ENCODE measurements around the gene KLHDC8B.

KLHDC8B gene

DNA sequence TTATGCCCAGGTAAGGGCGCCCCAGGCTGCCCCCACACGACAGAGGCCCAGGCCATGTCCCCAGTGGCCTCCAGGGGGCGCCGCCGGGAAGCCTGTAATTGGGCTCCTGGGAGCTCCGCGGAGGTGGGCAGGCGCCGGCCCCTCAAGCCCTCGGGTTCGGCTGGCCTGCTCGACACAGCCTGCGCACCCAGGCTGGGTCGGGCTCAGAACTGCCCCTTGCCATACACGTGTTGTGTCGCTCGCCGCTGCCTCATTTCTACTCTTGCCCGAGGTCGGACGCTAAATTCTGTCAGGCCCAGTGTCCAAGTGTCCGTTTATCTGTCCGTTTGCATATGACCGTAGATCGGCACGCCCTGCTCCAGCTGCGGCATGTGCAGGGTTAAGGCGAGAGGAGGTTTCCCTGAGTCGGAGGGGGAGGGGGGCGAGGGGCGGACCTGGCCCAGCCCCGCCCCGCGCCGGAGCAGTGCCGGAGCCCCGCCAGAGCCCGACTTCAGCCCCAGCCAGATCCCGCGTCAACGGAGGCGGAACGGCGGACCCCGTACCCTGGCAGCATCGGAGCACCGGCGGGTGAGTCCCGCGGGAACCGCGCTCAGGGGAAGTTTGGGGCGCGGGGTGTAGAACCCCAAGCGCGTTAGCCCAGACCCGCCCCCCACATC lies at the start of gene KLHDC8B:
Gene KLHDC8B, plus strand, starts transcription at position 480 of the 656 bp plus-strand sequence. CDS start 1,172 bp downstream, outside the sequence.
- DNase-seq (ENCODE audit: low read depth): peak; percentile 48
- TF ChIP-seq, protein P1, sequence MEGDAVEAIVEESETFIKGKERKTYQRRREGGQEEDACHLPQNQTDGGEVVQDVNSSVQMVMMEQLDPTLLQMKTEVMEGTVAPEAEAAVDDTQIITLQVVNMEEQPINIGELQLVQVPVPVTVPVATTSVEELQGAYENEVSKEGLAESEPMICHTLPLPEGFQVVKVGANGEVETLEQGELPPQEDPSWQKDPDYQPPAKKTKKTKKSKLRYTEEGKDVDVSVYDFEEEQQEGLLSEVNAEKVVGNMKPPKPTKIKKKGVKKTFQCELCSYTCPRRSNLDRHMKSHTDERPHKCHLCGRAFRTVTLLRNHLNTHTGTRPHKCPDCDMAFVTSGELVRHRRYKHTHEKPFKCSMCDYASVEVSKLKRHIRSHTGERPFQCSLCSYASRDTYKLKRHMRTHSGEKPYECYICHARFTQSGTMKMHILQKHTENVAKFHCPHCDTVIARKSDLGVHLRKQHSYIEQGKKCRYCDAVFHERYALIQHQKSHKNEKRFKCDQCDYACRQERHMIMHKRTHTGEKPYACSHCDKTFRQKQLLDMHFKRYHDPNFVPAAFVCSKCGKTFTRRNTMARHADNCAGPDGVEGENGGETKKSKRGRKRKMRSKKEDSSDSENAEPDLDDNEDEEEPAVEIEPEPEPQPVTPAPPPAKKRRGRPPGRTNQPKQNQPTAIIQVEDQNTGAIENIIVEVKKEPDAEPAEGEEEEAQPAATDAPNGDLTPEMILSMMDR (IDR thresholded peaks at IDR 0.05; ENCODE audit: control insufficient read depth, insufficient read depth, low read depth, low read length, missing control alignments): peak; percentile 98
- H3K4me3 ChIP-seq (ENCODE audit: control insufficient read depth, low read depth, low read length): peak within 1 kb of the TSS; percentile 84

DNA sequence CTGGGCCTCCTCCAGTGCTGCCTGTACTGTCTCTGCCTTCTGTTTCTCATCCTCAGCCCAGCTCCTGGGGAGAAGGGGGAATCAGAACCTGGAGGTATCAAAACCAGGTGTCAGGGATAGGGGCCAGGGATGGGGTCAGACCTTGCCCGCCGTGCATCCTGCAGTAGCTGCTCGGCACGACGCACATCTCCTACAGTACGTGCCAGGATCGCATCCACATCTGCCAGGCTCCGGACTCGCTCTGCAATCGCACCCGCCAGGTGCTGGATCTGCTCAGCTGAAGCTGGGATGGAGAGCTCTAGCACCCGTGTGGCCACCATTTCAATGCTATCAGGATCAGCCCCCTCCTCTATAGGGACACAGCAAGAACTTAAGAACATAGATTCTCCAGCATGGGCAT lies 49.4 kb upstream of the KLHDC8B start:
- no peak for DNase-seq (ENCODE audit: low read depth)
- H3K4me3 ChIP-seq (ENCODE audit: control insufficient read depth, low read depth, low read length): no peak overlapping the region
- TF ChIP-seq, protein P1 (IDR thresholded peaks at IDR 0.05; ENCODE audit: control insufficient read depth, insufficient read depth, low read depth, low read length, missing control alignments): no peak

DNA sequence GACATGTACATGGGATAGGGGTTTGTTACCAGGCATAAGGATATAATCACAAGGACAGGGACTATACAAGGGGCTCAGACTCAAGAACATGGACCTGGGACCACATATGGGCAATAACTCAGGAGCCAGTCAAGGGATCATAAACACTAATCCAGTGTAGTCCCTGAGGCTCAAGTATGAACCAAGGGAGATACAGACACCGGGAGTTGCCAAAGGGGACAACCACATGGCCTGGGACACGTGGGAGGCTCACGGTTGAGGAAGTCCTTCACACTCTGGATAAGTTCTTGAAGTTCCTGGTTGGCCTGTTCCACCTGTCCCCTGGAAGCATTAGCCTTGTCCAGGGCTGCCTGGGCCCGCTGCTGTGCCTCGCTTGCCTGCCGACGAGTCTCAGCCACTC lies 48.9 kb upstream of the KLHDC8B start:
- TF ChIP-seq, protein P1 (IDR thresholded peaks at IDR 0.05; ENCODE audit: control insufficient read depth, insufficient read depth, low read depth, low read length, missing control alignments): no peak

DNA sequence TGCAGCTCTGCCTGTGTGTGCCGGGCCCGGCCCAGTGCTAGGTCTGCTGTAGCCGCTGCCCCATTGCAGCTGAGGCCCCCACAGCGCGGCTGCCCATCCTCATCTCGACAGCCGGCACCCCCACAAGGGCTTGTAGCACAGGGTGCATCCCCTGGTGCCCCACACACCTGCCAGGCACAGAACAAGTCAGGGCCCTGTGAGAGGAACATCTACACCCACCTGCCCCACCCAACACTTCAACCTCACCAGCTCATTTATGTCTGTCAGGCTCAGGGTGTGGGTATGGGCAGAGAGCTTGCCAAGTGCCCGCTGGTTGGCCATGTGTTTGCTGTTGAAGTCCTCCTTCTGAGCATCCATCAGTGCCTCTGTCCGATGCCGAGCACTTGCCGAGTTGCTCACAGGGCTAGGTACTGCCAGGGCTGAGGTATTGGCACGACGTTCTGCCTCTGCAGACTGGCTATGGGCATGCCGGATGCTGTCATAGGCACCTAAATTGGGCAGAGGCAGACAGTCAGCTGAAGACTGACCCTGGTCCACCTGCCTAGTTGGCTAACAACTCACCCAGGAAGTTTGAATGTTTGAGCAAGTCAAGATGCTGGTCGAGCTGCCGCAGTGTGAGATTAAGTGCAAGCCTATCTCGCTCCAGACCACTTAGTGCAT lies 48.4 kb upstream of the KLHDC8B start:
- TF ChIP-seq, protein P1 (IDR thresholded peaks at IDR 0.05; ENCODE audit: control insufficient read depth, insufficient read depth, low read depth, low read length, missing control alignments): no peak
- H3K4me3 ChIP-seq (ENCODE audit: control insufficient read depth, low read depth, low read length): no peak overlapping the region
- DNase-seq (ENCODE audit: low read depth): no peak

More for the DNA sequence above, 48.9 kb upstream of the KLHDC8B start:
- no peak overlapping the region for H3K4me3 ChIP-seq (ENCODE audit: control insufficient read depth, low read depth, low read length)
- DNase-seq (ENCODE audit: low read depth): no peak

DNA sequence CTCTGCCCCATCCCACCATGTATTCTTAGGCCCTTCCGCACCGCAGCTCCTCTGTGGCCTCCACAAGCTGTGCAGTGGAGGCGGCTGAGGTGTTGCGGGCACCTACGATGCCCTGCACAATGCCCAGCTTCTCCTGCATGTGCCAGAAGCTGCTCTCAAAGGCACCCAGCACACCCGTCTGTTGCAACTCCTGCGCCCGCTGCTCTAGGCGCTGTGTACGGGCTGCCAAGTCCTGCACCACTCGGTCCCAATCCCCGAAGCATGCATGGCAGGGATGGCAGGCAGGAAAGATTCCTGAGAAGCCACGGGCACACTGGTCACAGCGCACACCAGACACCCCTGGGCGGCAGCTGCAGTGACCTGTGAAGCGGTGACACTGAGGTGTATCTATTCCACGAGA lies 47.7 kb upstream of the KLHDC8B start:
- TF ChIP-seq, protein P1 (IDR thresholded peaks at IDR 0.05; ENCODE audit: control insufficient read depth, insufficient read depth, low read depth, low read length, missing control alignments): no peak

DNA sequence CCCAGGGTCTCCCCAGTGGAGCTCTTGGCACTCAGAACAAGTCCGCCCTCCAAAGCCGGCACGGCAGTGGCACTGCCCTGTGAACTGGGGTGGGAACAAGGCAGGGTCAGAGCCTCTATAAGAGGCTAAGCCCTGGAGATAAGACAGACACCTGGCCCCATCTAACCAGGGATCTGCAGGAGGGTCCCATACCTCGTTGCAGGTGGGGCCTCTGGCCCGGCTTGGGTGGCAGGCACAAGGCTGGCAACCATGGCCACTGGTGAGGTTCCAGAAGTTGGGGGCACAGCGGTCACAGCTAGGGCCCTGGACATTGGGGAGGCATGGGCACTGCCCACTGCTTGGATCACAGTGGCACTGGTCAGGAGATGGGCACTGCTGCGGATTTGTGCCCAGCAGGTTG lies 47.2 kb upstream of the KLHDC8B start:
- DNase-seq (ENCODE audit: low read depth): no peak
- TF ChIP-seq, protein P1 (IDR thresholded peaks at IDR 0.05; ENCODE audit: control insufficient read depth, insufficient read depth, low read depth, low read length, missing control alignments): no peak
- H3K4me3 ChIP-seq (ENCODE audit: control insufficient read depth, low read depth, low read length): no peak overlapping the region

More for the DNA sequence above, 47.7 kb upstream of the KLHDC8B start:
- no peak for DNase-seq (ENCODE audit: low read depth)
- H3K4me3 ChIP-seq (ENCODE audit: control insufficient read depth, low read depth, low read length): no peak overlapping the region
